ENCODE data around the gene CSRNP3. TPM values are rescaled to one million over a fixed set of nuclear protein-coding genes. Genes with fewer than 3 reads are reported as not detected.

CSRNP3 gene
- total and polyA plus RNA-seq, 12 donors: 0.77 to 9.4 (median 4.7) TPM

DNA sequence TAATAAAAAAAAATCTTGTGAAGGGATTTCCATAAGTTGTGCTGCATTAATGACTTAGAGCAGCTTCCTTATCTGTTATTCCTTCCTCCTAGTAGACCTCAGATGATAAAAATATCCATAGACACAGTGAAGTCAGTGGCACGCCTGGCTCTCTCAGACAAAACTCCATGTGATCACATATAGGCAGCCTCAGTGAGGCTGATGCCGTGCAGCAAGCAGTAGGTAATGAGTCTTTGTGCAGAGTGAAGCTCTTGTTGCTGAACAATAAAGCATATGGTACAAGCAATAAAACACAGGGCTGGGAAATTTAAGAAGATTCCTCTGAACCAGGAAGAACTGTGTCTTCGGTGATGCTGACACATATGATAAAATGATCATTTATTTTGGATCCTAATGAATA, 102.7 kb downstream of the CSRNP3 start:
- H3K36me3 ChIP-seq: no peaks in the 10 kb centered on the region
- intact Hi-C loops (cut with DNase I): loop anchor here in 2 of 10 donors (10.0 kb wide), 2 partner anchors 97 to 113 kb away; no protein-coding TSS in a partner anchor
- H3K4me3 ChIP-seq: peak overlapping the region in 2 of 10 donors; percentile 13 to 14
- ATAC-seq: peak in 5 of 8 donors; percentile 50 to 75 (median 57)
- H3K27ac ChIP-seq: peak overlapping the region in 3 of 10 donors; percentile 19 to 59 (median 31)
- no peaks in the 10 kb centered on the region for H3K9me3 ChIP-seq
- TF ChIP-seq CTCF (IDR thresholded peaks at IDR 0.05): no peak
- DNase-seq: no peak
- 10 to 14% methylated on average over 3 of the region's 3 CpGs for WGBS, 2 donors
- peaks cover 0 to 32% (median 9%) of the 10 kb centered on the region in 9 donors for H3K4me1 ChIP-seq
- H3K27me3 ChIP-seq: no peaks in the 10 kb centered on the region

- H3K36me3 ChIP-seq: no peaks in the 10 kb centered on the region
- WGBS, 2 donors: 29% methylated on average over 17 of the region's 17 CpGs
- H3K27ac ChIP-seq: peak overlapping the region in 7 of 10 donors; percentile 9 to 46 (median 22)
- no peaks in the 10 kb centered on the region for H3K9me3 ChIP-seq
- ATAC-seq: peak; percentile 82 to 94 (median 87)
- peak; percentile 17 to 40 for DNase-seq
- H3K4me3 ChIP-seq: peak overlapping the region; percentile 19 to 58 (median 50)
- H3K27me3 ChIP-seq: no peaks in the 10 kb centered on the region
- no peak for TF ChIP-seq CTCF (IDR thresholded peaks at IDR 0.05)
- intact Hi-C loops (cut with DNase I): loop anchor here in 2 of 10 donors (10.0 kb wide), 2 partner anchors 99 to 111 kb away; no protein-coding TSS in a partner anchor
- peaks cover 0 to 32% (median 9%) of the 10 kb centered on the region in 9 donors for H3K4me1 ChIP-seq
Measured at GRCh38 chr2:165573534-165574461, 104.3 kb downstream of the CSRNP3 start.

DNA sequence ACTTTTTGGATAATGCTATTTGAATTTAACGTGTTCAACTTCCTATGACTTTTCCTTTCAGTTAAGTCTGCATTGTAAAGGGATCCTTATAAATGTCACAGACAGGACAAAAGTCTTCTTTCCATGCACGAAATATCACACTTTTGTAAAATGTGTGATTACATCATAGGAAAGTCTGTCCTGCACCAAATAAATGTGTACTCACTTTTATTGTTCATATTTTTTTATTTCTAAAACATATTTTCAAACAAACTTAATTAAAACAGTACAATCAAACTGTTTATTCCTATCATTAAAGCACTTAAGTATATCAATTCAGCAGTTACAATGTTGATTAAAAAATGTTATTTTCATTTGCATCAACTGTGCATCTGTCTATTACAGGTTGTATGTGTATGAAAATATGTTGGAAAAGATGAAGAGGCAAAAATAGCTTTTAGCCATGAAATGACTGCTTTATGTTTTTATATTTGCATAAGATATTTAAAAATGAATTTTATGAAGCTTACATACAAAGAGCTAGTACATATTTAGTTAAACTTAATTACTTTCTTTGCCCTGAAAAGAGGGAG, 105.6 kb downstream of the CSRNP3 start:
- intact Hi-C loops (cut with DNase I): loop anchor here in 2 of 10 donors (10.0 kb wide), 2 partner anchors 100 to 110 kb away; no protein-coding TSS in a partner anchor
- no peaks in the 10 kb centered on the region for H3K9me3 ChIP-seq
- H3K36me3 ChIP-seq: no peaks in the 10 kb centered on the region
- peaks cover 0 to 32% (median 9%) of the 10 kb centered on the region in 9 donors for H3K4me1 ChIP-seq
- 51 to 54% methylated on average over 2 of the region's 2 CpGs for WGBS, 2 donors
- no peak for ATAC-seq
- DNase-seq: no peak
- H3K27me3 ChIP-seq: no peaks in the 10 kb centered on the region
- H3K27ac ChIP-seq: peak overlapping the region in 1 of 10 donors; percentile 37
- H3K4me3 ChIP-seq: peak overlapping the region in 4 of 10 donors; percentile 52 to 58 (median 54)
- no peak for TF ChIP-seq CTCF (IDR thresholded peaks at IDR 0.05)
